BJ (cell line): Measurements from ENCODE around the gene CFL2. TPM values are rescaled to one million over a fixed set of nuclear protein-coding genes. Genes with fewer than 3 reads are reported as not detected.
"Not testable (repeated sequence)": the region's sequence is repeated elsewhere in the genome, so short reads cannot be mapped to it uniquely, and the experiment has no call there.

ENCODE experiments used
- CTCF ChIA-PET: fragments of 350-600 bp; formaldehyde crosslinking; extraction: SDS; loops from one replicate; lab custom pipeline; 2021; ENCODE audit warnings: antibody characterized with exemption, inconsistent platforms; lab: Yijun Ruan, JAX
- POLR2A ChIA-PET: fragments of 300-600 bp; sonication (Branson Sonifier 250); formaldehyde crosslinking; extraction: SDS; loops from one replicate; lab custom pipeline; 2021; ENCODE audit warnings: antibody characterized with exemption; lab: Charles Lee
- DNase-seq: peaks from one replicate; pipeline ENCODE4 v3.0.0-alpha.2; 2011; ENCODE audit warnings: low read depth
- H3K27me3 ChIP-seq: 2 replicates; pipeline ENCODE4 v1.6.0; 2011; ENCODE audit warnings: low read length; ENCODE audit not compliant: control insufficient read depth, insufficient read depth
- H3K36me3 ChIP-seq: 2 replicates; pipeline ENCODE4 v1.5.1; 2011; ENCODE audit warnings: low read length; ENCODE audit not compliant: control insufficient read depth, insufficient read depth
- H3K4me3 ChIP-seq: 2 replicates; pipeline ENCODE4 v1.5.1; 2011; ENCODE audit warnings: low read depth, mild to moderate bottlenecking, control low read depth, low read length
- CTCF ChIP-seq: IDR thresholded peaks from 2 replicates; pipeline ENCODE4 v1.5.1; 2011; ENCODE audit warnings: low read depth, mild to moderate bottlenecking, control low read depth, inconsistent platforms, low read length, moderate library complexity; ENCODE audit not compliant: insufficient read depth
- polyA plus RNA-seq: library from polyadenylated mRNA; depleted of rRNA; stranded (reverse); fragments of >200 nt; gene quantifications from 2 replicates; pipeline ENCODE4 v1.2.3, GENCODE V29; 2011

The CFL2 gene
- polyA plus RNA-seq, 1 experiment = 81.4 TPM

- ChIA-PET POLR2A (no interaction called here), CTCF (interaction anchor here (0.9 to 2.2 kb wide), 4 partner anchors 14 to 29 kb away, joined by 3 to 7 read pairs (median 3); no protein-coding TSS in a partner anchor)
- no peak for DNase-seq
- no peak overlapping the region for H3K4me3 ChIP-seq
- H3K27me3 ChIP-seq = no peaks in the 10 kb centered on the region
- no peak for TF ChIP-seq CTCF
- no peaks in the 10 kb centered on the region; the same call in 1 of the 2 replicates for H3K36me3 ChIP-seq
Observed at GRCh38 chr14:34749408-34749807, 35.0 kb upstream of the CFL2 start.

GRCh38 chr14:34742270-34743115 lies 28.1 kb upstream of the CFL2 start:
- H3K4me3 ChIP-seq = no peak overlapping the region
- ChIA-PET POLR2A (no interaction called here), CTCF (interaction anchor here (0.6 to 1.3 kb wide), 5 partner anchors 19 to 77 kb away, joined by 3 to 7 read pairs (median 3); no protein-coding TSS in a partner anchor)
- H3K36me3 ChIP-seq = no peaks in the 10 kb centered on the region
- H3K27me3 ChIP-seq = no peaks in the 10 kb centered on the region
- DNase-seq = no peak
- TF ChIP-seq CTCF = no peak

GRCh38 chr14:34741840-34742239 lies 27.4 kb upstream of the CFL2 start:
- POLR2A ChIA-PET = no interaction called here
- CTCF ChIA-PET = interaction anchor here (0.9 to 1.3 kb wide), 2 partner anchors 19 to 70 kb away, joined by 3 to 5 read pairs; no protein-coding TSS in a partner anchor

GRCh38 chr14:34740139-34740538 lies 25.7 kb upstream of the CFL2 start:
- H3K27me3 ChIP-seq, POLR2A ChIA-PET, DNase-seq, H3K4me3 ChIP-seq, H3K36me3 ChIP-seq: not testable (repeated sequence)
- CTCF ChIA-PET = interaction anchor here (0.7 kb wide), 1 partner anchor 82 kb away, joined by 3 read pairs; no protein-coding TSS in a partner anchor

More at GRCh38 chr14:34741840-34742239, 27.4 kb upstream of the CFL2 start:
- Histone ChIP-seq H3K4me3 (no peak overlapping the region), H3K36me3 (no peaks in the 10 kb centered on the region), H3K27me3 (no peaks in the 10 kb centered on the region)
- TF ChIP-seq CTCF = no peak
- no peak for DNase-seq

- POLR2A ChIA-PET, H3K36me3 ChIP-seq, H3K4me3 ChIP-seq, H3K27me3 ChIP-seq, DNase-seq: not testable (repeated sequence)
- CTCF ChIA-PET = interaction anchor here (1.1 kb wide), 1 partner anchor 14 kb away, joined by 3 read pairs; no protein-coding TSS in a partner anchor
Observed at GRCh38 chr14:34737079-34737478, 22.7 kb upstream of the CFL2 start.

- ChIA-PET POLR2A (interaction anchor here (0.6 to 1.0 kb wide), 4 partner anchors 18 to 703 kb away, joined by 3 to 8 read pairs (median 6); no protein-coding TSS in a partner anchor), CTCF (interaction anchor here (0.9 to 3.9 kb wide), 3 partner anchors 10 to 60 kb away, joined by 3 to 31 read pairs (median 7); no protein-coding TSS in a partner anchor)
- no peak for DNase-seq
Observed at GRCh38 chr14:34733245-34733644, 18.9 kb upstream of the CFL2 start.

More at GRCh38 chr14:34733245-34733644, 18.9 kb upstream of the CFL2 start:
- no peak for TF ChIP-seq CTCF
- no peaks in the 10 kb centered on the region for H3K36me3 ChIP-seq
- H3K27me3 ChIP-seq = no peaks in the 10 kb centered on the region
- no peak overlapping the region for H3K4me3 ChIP-seq
